MCF 10A (cell line): Measurements from ENCODE around the gene POLR1C. TPM values are rescaled to one million over a fixed set of nuclear protein-coding genes. Genes with fewer than 3 reads are reported as not detected.
"Not testable (repeated sequence)": the region's sequence is repeated elsewhere in the genome, so short reads cannot be mapped to it uniquely, and the experiment has no call there.

Source experiments
- Bru-seq: library from RNA; stranded (reverse); fragments of 400-500 nt; gene quantifications from one replicate; lab custom pipeline; 2021; lab: Mats Ljungman, UMichigan
- BruChase-seq, 2 experiments: library from RNA; stranded (reverse); fragments of 400-500 nt; gene quantifications; one replicate each; lab custom pipeline; 2021; lab: Mats Ljungman, UMichigan
- BruUV-seq: library from RNA; stranded (reverse); fragments of 400-500 nt; replicated peaks from 2 replicates; lab custom pipeline; 2021; lab: Mats Ljungman, UMichigan
- CTCF ChIA-PET: fragments of 300-600 bp; sonication (Branson Sonifier 250); formaldehyde crosslinking; extraction: SDS; loops from one replicate; lab custom pipeline; 2021; ENCODE audit warnings: antibody characterized with exemption, inconsistent platforms; lab: Yijun Ruan, JAX
- POLR2A ChIA-PET: fragments of 300-600, 350-650 bp; sonication (Branson Sonifier 250); formaldehyde crosslinking; extraction: SDS; loops from one replicate; lab custom pipeline; 2020; ENCODE audit warnings: antibody characterized with exemption, inconsistent platforms; lab: Yijun Ruan, JAX
- DNase-seq: peaks from one replicate; pipeline ENCODE4 v3.0.0-alpha.2; 2018; ENCODE audit not compliant: unreplicated experiment
- H3K27ac Mint-ChIP-seq: one replicate; pipeline ENCODE4 v1.8.0; 2022; ENCODE audit warnings: mild to moderate bottlenecking, low read depth, mixed read lengths; ENCODE audit not compliant: unreplicated experiment
- H3K27me3 Mint-ChIP-seq: one replicate; pipeline ENCODE4 v1.8.0; 2022; ENCODE audit warnings: mixed read lengths; ENCODE audit not compliant: insufficient read depth, unreplicated experiment
- H3K36me3 Mint-ChIP-seq: one replicate; pipeline ENCODE4 v1.8.0; 2022; ENCODE audit warnings: mild to moderate bottlenecking, moderate library complexity, mixed read lengths; ENCODE audit not compliant: insufficient read depth, unreplicated experiment
- H3K4me1 Mint-ChIP-seq: one replicate; pipeline ENCODE4 v1.8.0; 2022; ENCODE audit warnings: mixed read lengths; ENCODE audit not compliant: insufficient read depth, unreplicated experiment
- H3K4me3 Mint-ChIP-seq: one replicate; pipeline ENCODE4 v1.8.0; 2022; ENCODE audit warnings: mild to moderate bottlenecking, moderate library complexity, mixed read lengths; ENCODE audit not compliant: unreplicated experiment
- H3K9me3 Mint-ChIP-seq: one replicate; pipeline ENCODE4 v1.8.0; 2022; ENCODE audit warnings: mixed read lengths; ENCODE audit not compliant: unreplicated experiment
- intact Hi-C: fragments of 100-400 bp; cut with micrococcal nuclease; formaldehyde crosslinking; loops from 2 replicates; pipeline ENCODE4 v1.14.1; 2022
- long read RNA-seq: library from polyadenylated mRNA; stranded (forward); transcript quantifications from one replicate; pipeline ENCODE4 v2.0.0, GENCODE V29; 2022
- total RNA-seq: library from RNA; stranded (reverse); gene quantifications from 2 replicates; pipeline ENCODE4 v1.2.3, GENCODE V29; 2022
- TF ChIP-seq, protein P1 (sequence below): fragments of 200-600 bp; IDR thresholded peaks from one replicate; pipeline ENCODE4 v1.8.0; 2022; ENCODE audit warnings: antibody characterized with exemption, mild to moderate bottlenecking; ENCODE audit not compliant: unreplicated experiment

The POLR1C gene
- total RNA-seq: 54.9 and 63.6 TPM in 2 replicates
- Bru-seq, nascent RNA: percentile 60 among the genes with signal in this experiment
- percentile 54 among the genes with signal in this experiment for BruChase-seq, experiment 1, labeled RNA remaining after a 6-hour chase
- BruChase-seq, experiment 2, labeled RNA remaining after a 2-hour chase: percentile 67 among the genes with signal in this experiment
- long read RNA-seq, transcript POLR1C-203 (9 exons, 1,355 nt): major isoform, 49 of 94 reads
- long read RNA-seq, partial matches to known transcripts: 4 of 94 reads
- long read RNA-seq, other reads (novel, unspliced or antisense): 40 of 94 reads

GRCh38 chr6:43516697-43517504 lies at the start of gene POLR1C, which contains the start of gene YIPF3:
TSS of gene POLR1C (plus strand) at chr6:43517089. CDS start at chr6:43517110, 21 bp downstream.
TSS of gene YIPF3 (minus strand) at chr6:43516926. CDS start at chr6:43516807, 119 bp downstream.
- DNase-seq: peak; percentile 98
- Mint-ChIP-seq H3K27me3 (no peaks in the 10 kb centered on the region), H3K9me3 (no peaks in the 10 kb centered on the region), H3K4me1 (peaks cover 13% of the 10 kb centered on the region), H3K4me3 (no peak within 1 kb of the TSS), H3K36me3 (peaks cover 28% of the 10 kb centered on the region), H3K27ac (no peak within 1 kb of the TSS)
- ChIA-PET CTCF (interaction anchor here (0.7 to 2.5 kb wide), 5 partner anchors 9 to 130 kb away, joined by 4 to 8 read pairs (median 4); no protein-coding TSS in a partner anchor), POLR2A (interaction anchor here (0.6 to 3.8 kb wide), 36 partner anchors 9 to 771 kb away, joined by 3 to 27 read pairs (median 4); partner anchors contain the start of genes ABCC10, DLK2, DNPH1 and GTPBP2)
- TF ChIP-seq, protein P1, sequence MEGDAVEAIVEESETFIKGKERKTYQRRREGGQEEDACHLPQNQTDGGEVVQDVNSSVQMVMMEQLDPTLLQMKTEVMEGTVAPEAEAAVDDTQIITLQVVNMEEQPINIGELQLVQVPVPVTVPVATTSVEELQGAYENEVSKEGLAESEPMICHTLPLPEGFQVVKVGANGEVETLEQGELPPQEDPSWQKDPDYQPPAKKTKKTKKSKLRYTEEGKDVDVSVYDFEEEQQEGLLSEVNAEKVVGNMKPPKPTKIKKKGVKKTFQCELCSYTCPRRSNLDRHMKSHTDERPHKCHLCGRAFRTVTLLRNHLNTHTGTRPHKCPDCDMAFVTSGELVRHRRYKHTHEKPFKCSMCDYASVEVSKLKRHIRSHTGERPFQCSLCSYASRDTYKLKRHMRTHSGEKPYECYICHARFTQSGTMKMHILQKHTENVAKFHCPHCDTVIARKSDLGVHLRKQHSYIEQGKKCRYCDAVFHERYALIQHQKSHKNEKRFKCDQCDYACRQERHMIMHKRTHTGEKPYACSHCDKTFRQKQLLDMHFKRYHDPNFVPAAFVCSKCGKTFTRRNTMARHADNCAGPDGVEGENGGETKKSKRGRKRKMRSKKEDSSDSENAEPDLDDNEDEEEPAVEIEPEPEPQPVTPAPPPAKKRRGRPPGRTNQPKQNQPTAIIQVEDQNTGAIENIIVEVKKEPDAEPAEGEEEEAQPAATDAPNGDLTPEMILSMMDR: no peak
- BruUV-seq: TSS peak; percentile 67
- intact Hi-C loops: loop anchor here (5.0 kb wide), 1 partner anchor 345 kb away; the partner anchor contains the start of gene SRF

- H3K36me3 Mint-ChIP-seq, H3K4me3 Mint-ChIP-seq, H3K27me3 Mint-ChIP-seq, intact Hi-C loops, H3K27ac Mint-ChIP-seq, H3K4me1 Mint-ChIP-seq, H3K9me3 Mint-ChIP-seq, DNase-seq, POLR2A ChIA-PET, BruUV-seq: not testable (repeated sequence)
- CTCF ChIA-PET: interaction anchor here (1.6 kb wide), 1 partner anchor 26 kb away, joined by 4 read pairs; no protein-coding TSS in a partner anchor
These were observed 49.6 kb upstream of the POLR1C start for GRCh38 chr6:43467265-43467664.

DNA sequence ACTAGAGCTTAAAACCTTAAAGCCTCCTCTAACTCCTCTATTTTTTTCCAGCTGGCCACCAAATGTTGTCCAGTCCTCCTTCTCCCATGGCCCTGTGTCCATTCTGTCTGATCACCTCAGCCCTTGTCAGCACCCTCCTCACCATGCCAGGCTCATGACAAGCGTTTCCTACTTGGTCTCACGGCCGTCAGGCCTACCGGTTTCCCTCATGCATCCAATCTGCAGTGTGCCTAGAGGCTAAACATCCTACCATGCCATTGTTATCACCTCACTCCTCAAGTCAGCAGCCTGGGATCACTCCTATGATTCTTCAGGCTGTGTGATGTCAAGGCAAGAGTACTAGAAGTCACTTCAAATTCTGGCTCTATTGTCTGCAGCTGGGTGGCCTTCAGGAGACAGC lies 49.1 kb upstream of the POLR1C start:
- intact Hi-C loops: no loop called here
- no peak for DNase-seq
- ChIA-PET POLR2A (interaction anchor here (0.5 kb wide), 1 partner anchor 75 kb away, joined by 3 read pairs; no protein-coding TSS in a partner anchor), CTCF (interaction anchor here (1.6 kb wide), 1 partner anchor 25 kb away, joined by 4 read pairs; no protein-coding TSS in a partner anchor)
- Mint-ChIP-seq H3K4me1 (peaks cover 5% of the 10 kb centered on the region), H3K9me3 (no peaks in the 10 kb centered on the region), H3K4me3 (no peak overlapping the region), H3K27ac (no peak overlapping the region), H3K27me3 (no peaks in the 10 kb centered on the region), H3K36me3 (no peaks in the 10 kb centered on the region)
- TF ChIP-seq, protein P1: no peak
- no TSS peak for BruUV-seq

DNA sequence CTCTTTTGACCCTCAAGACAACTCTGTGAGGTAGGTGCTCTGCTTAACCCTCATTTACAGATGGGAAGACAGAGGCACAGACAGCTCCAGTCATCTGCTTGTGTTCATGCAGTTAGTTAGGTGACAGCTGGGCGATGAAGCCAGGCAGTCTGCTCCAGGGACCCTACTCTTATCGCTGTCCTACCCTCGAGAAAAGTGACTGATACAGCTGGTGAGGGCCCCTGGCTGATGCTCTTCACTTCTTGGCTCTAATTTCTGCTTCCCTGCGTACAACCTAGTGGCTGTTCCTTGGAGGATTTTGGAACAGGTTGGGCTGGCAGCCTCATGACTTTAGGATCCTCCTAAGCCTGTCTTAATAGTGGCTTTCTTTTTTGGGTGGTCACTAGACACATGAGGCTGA lies 48.6 kb upstream of the POLR1C start:
- no peak overlapping the region for H3K4me3 Mint-ChIP-seq
- peaks cover 5% of the 10 kb centered on the region for H3K4me1 Mint-ChIP-seq
- H3K9me3 Mint-ChIP-seq: no peaks in the 10 kb centered on the region
- no peaks in the 10 kb centered on the region for H3K36me3 Mint-ChIP-seq
- TF ChIP-seq, protein P1: no peak
- no peak overlapping the region for H3K27ac Mint-ChIP-seq
- BruUV-seq: no TSS peak
- ChIA-PET CTCF (interaction anchor here (1.6 kb wide), 1 partner anchor 25 kb away, joined by 4 read pairs; no protein-coding TSS in a partner anchor), POLR2A (interaction anchor here (0.5 kb wide), 1 partner anchor 75 kb away, joined by 3 read pairs; no protein-coding TSS in a partner anchor)
- no peaks in the 10 kb centered on the region for H3K27me3 Mint-ChIP-seq
- intact Hi-C loops: no loop called here
- no peak for DNase-seq
